PFSK-1 (cell line): ENCODE measurements around the gene ATP1A1.

Experiments used
- FOXP2 ChIP-seq: optimal IDR thresholded peaks from 2 replicates; pipeline ENCODE3; 2011; ENCODE audit warnings: borderline replicate concordance, control low read depth, inconsistent platforms; ENCODE audit not compliant: insufficient read depth; ENCODE audit errors: extremely low read length, extremely low read depth
- POLR2AphosphoS5 ChIP-seq: IDR thresholded peaks from 2 replicates; pipeline ENCODE4 v1.6.1; 2012; ENCODE audit warnings: low read depth, mild to moderate bottlenecking, control low read depth, low read length, moderate library complexity
- REST ChIP-seq, 2 experiments: IDR thresholded peaks; 2 replicates each; pipeline versions ENCODE4 v1.6.1 to v1.8.0; 2011 to 2012; ENCODE audit warnings: low read depth in 2 of 2, low read length in 2 of 2, control low read depth in 1 of 2, inconsistent platforms in 1 of 2, mild to moderate bottlenecking in 1 of 2, moderate library complexity in 1 of 2; ENCODE audit not compliant: insufficient read depth in 1 of 2
- SIN3A ChIP-seq: IDR thresholded peaks from 2 replicates; pipeline ENCODE4 v1.6.1; 2012; ENCODE audit warnings: mild to moderate bottlenecking, low read length, moderate library complexity, borderline replicate concordance; ENCODE audit not compliant: insufficient read depth
- TAF1 ChIP-seq: IDR thresholded peaks from 2 replicates; pipeline ENCODE4 v1.6.1; 2012; ENCODE audit warnings: low read length, control low read depth, borderline replicate concordance; ENCODE audit not compliant: insufficient read depth

ATP1A1 gene

GRCh38 chr1:116429821-116430374 lies 56.9 kb downstream of the ATP1A1 start:
- TF ChIP-seq TAF1 (no peak), FOXP2 (no peak), SIN3A (no peak)

- TF ChIP-seq SIN3A, result no peak
- TF ChIP-seq TAF1, result no peak
- TF ChIP-seq FOXP2, result no peak
- no peak for TF ChIP-seq REST (IDR thresholded peaks at IDR 0.05; ENCODE audit: insufficient read depth in 1 of 2, low read depth in 2 of 2, low read length in 2 of 2)
- no peak for TF ChIP-seq POLR2AphosphoS5
Observed at GRCh38 chr1:116431870-116432500, 58.9 kb downstream of the ATP1A1 start.

GRCh38 chr1:116432655-116433265 lies 59.7 kb downstream of the ATP1A1 start:
- no peak for TF ChIP-seq SIN3A
- no peak for TF ChIP-seq TAF1
- TF ChIP-seq POLR2AphosphoS5, result no peak
- TF ChIP-seq FOXP2, result no peak
- TF ChIP-seq REST (IDR thresholded peaks at IDR 0.05; ENCODE audit: insufficient read depth in 1 of 2, low read depth in 2 of 2, low read length in 2 of 2), result no peak

GRCh38 chr1:116433275-116434257 lies 60.5 kb downstream of the ATP1A1 start:
- no peak for TF ChIP-seq SIN3A
- TF ChIP-seq REST (IDR thresholded peaks at IDR 0.05; ENCODE audit: insufficient read depth in 1 of 2, low read depth in 2 of 2, low read length in 2 of 2), result no peak
- no peak for TF ChIP-seq POLR2AphosphoS5
- no peak for TF ChIP-seq TAF1
- no peak for TF ChIP-seq FOXP2

GRCh38 chr1:116434849-116435248 lies 61.8 kb downstream of the ATP1A1 start:
- TF ChIP-seq REST (IDR thresholded peaks at IDR 0.05; ENCODE audit: insufficient read depth in 1 of 2, low read depth in 2 of 2, low read length in 2 of 2) (no peak), TAF1 (no peak), FOXP2 (no peak), POLR2AphosphoS5 (no peak), SIN3A (no peak)
